HepG2 (cell line): ENCODE data around the gene S100P. TPM values are rescaled to one million over a fixed set of nuclear protein-coding genes. Genes with fewer than 3 reads are reported as not detected.
A peak's percentile ranks its signal among the peaks of the same experiment; 100 is the strongest.

Experiments
- ASH2L ChIP-seq: fragments of 300-600, 200-600 bp; sonication (generic); IDR thresholded peaks from 2 replicates; pipeline ENCODE4 v1.7.0; 2017; ENCODE audit warnings: low read depth, mild to moderate bottlenecking, moderate library complexity, mixed read lengths, low read length; ENCODE audit not compliant: insufficient read length
- CREB1 ChIP-seq, 2 experiments: fragments of 450-650 bp in 1 of 2; IDR thresholded peaks; 2 replicates each; pipeline ENCODE4 v1.6.1; 2016 to 2017; ENCODE audit warnings: control low read depth in 1 of 2, mild to moderate bottlenecking in 1 of 2, missing compliant biosample characterization in 1 of 2, missing genetic modification characterization in 1 of 2
- ELF3 ChIP-seq: IDR thresholded peaks from 2 replicates; pipeline ENCODE4 v1.6.1; 2016; ENCODE audit warnings: missing genetic modification reagents, missing compliant biosample characterization
- FOXO1 ChIP-seq: sonication (generic); formaldehyde crosslinking; IDR thresholded peaks from 2 replicates; pipeline ENCODE4 v1.4.0; 2020; ENCODE audit warnings: missing genetic modification reagents
- MEIS1 ChIP-seq: sonication (generic); formaldehyde crosslinking; IDR thresholded peaks from 2 replicates; pipeline ENCODE4 v1.9.0; 2021; ENCODE audit warnings: mild to moderate bottlenecking, missing genetic modification reagents, moderate library complexity, borderline replicate concordance
- NRL ChIP-seq: sonication (generic); formaldehyde crosslinking; IDR thresholded peaks from 2 replicates; pipeline ENCODE4 v1.5.0; 2020; ENCODE audit warnings: missing genetic modification reagents, mild to moderate bottlenecking, moderate library complexity, borderline replicate concordance
- PLRG1 ChIP-seq: fragments of 450-650 bp; conservative IDR thresholded peaks from 2 replicates; pipeline ENCODE4 v1.6.1; 2016
- SMC3 ChIP-seq: IDR thresholded peaks from 2 replicates; pipeline ENCODE4 v1.6.1; 2011; ENCODE audit warnings: low read length, improper control_type of control experiment
- ZNF136 ChIP-seq: sonication (generic); formaldehyde crosslinking; IDR thresholded peaks from 2 replicates; pipeline ENCODE4 v1.8.1; 2022; ENCODE audit warnings: low read depth, mild to moderate bottlenecking, moderate library complexity, missing genetic modification reagents
- ZNF282 ChIP-seq: fragments of 450-650 bp; IDR thresholded peaks from 2 replicates; pipeline ENCODE4 v1.6.1; 2018; ENCODE audit not compliant: partially characterized antibody
- ZNF333 ChIP-seq: sonication (generic); formaldehyde crosslinking; IDR thresholded peaks from 2 replicates; pipeline ENCODE4 v1.4.0; 2020; ENCODE audit warnings: mild to moderate bottlenecking, missing genetic modification reagents, borderline replicate concordance
- ZNF335 ChIP-seq: sonication (generic); formaldehyde crosslinking; IDR thresholded peaks from 2 replicates; pipeline ENCODE4 v1.4.0; 2020; ENCODE audit warnings: missing genetic modification reagents
- ZNF33B ChIP-seq: sonication (generic); formaldehyde crosslinking; IDR thresholded peaks from 2 replicates; pipeline ENCODE4 v1.5.1; 2020; ENCODE audit warnings: mild to moderate bottlenecking, missing genetic modification reagents
- ZNF34 ChIP-seq: sonication (generic); formaldehyde crosslinking; IDR thresholded peaks from 2 replicates; pipeline ENCODE4 v1.4.0; 2020; ENCODE audit warnings: mild to moderate bottlenecking, missing genetic modification reagents, borderline replicate concordance
- ZNF552 ChIP-seq: sonication (generic); formaldehyde crosslinking; IDR thresholded peaks from 2 replicates; pipeline ENCODE4 v1.9.0; 2022; ENCODE audit warnings: missing genetic modification reagents, mild to moderate bottlenecking, borderline replicate concordance
- ZSCAN21 ChIP-seq: sonication (generic); formaldehyde crosslinking; IDR thresholded peaks from 2 replicates; pipeline ENCODE4 v1.8.0; 2022; ENCODE audit warnings: mild to moderate bottlenecking, missing genetic modification reagents, moderate library complexity, borderline replicate concordance
- polyA plus RNA-seq, 8 experiments: library from polyadenylated mRNA; depleted of rRNA in 3 of 8; stranded (reverse) in 7 of 8; unstranded in 1 of 8; fragments of >200 nt; fragmentation: Illumina TruSeq in 4 of 8; extraction: Trizol in 4 of 8; gene quantifications; 2 replicates each; pipeline versions ENCODE4 v1.2.1 to v1.2.3, GENCODE V29; 2011 to 2016; ENCODE audit warnings: low read depth in 4 of 8, missing spikeins in 1 of 8, mixed read lengths in 1 of 8; ENCODE audit not compliant: insufficient read depth in 1 of 8
- total RNA-seq, 5 experiments: library from RNA; depleted of rRNA; stranded (reverse); fragments of >200 nt; fragmentation: Illumina TruSeq; extraction: Trizol; gene quantifications; 2 replicates each; pipeline ENCODE4 v1.2.3, GENCODE V29; 2016; ENCODE audit warnings: low read depth in 1 of 5
- TF ChIP-seq, protein P1 (sequence below): IDR thresholded peaks from 2 replicates; pipeline ENCODE4 v1.6.1; 2016; ENCODE audit warnings: missing compliant biosample characterization, missing genetic modification reagents, borderline replicate concordance
- TF ChIP-seq, protein P2 (sequence below): sonication (generic); formaldehyde crosslinking; IDR thresholded peaks from 2 replicates; pipeline ENCODE4 v1.8.1; 2022; ENCODE audit warnings: mild to moderate bottlenecking, missing genetic modification reagents
- TF ChIP-seq, protein P3 (sequence below): IDR thresholded peaks from 2 replicates; pipeline ENCODE4 v1.6.1; 2016; ENCODE audit warnings: low read depth, missing genetic modification reagents, missing compliant biosample characterization

Gene S100P
- total and polyA plus RNA-seq, 2 of the 13 experiments (the other 11 are each of a cell fraction or from before 2014, with no cell fraction given), result 278 to 1,649 TPM

DNA sequence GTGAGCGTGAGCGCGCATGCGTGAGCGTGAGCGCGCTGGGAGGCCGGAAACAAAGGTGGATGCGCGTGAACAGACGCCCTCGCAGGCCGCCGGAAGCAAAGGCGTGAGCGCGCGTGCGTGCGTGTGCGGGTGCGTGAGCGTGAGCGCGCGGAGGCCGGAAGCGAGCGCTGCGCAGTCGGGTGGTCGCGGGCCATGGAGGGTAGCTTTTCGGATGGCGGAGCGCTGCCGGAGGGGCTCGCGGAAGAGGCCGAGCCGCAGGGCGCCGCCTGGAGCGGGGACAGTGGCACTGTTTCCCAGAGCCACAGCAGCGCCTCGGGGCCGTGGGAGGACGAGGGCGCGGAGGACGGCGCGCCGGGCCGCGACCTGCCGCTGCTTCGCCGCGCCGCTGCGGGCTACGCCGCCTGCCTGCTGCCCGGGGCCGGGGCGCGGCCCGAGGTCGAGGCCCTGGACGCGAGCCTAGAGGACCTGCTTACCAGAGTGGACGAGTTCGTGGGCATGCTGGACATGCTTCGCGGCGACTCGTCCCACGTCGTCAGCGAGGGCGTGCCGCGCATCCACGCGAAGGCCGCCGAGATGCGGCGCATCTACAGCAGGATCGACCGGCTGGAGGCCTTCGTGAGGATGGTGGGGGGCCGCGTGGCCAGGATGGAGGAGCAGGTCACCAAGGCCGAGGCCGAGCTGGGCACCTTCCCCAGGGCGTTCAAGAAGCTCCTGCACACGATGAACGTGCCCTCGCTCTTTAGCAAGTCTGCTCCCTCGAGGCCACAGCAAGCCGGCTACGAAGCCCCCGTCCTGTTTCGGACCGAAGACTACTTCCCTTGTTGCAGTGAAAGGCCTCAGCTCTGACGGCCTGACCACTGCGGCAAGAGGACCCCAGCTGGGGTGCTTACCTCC is 22.6 kb downstream of the S100P start, which contains the start of gene BLOC1S4 (continued):
- no peak for TF ChIP-seq ZNF333 (CRISPR knock-in tag)
- TF ChIP-seq ZNF34 (CRISPR knock-in tag), result no peak
- no peak for TF ChIP-seq ZNF33B (CRISPR knock-in tag)
- no peak for TF ChIP-seq PLRG1
- TF ChIP-seq ZNF552 (CRISPR knock-in tag), result no peak; the same call in 1 of the 2 replicates
- TF ChIP-seq ELF3 (CRISPR knock-in tag), result peak; percentile 84
- peak; percentile 64; the same call in 1 of the 2 replicates for TF ChIP-seq ZSCAN21 (CRISPR knock-in tag)
- TF ChIP-seq SMC3, result no peak
- no peak; the same call in 1 of the 2 replicates for TF ChIP-seq ZNF136
- peak; percentile 89 for TF ChIP-seq ASH2L
- TF ChIP-seq, protein P1, sequence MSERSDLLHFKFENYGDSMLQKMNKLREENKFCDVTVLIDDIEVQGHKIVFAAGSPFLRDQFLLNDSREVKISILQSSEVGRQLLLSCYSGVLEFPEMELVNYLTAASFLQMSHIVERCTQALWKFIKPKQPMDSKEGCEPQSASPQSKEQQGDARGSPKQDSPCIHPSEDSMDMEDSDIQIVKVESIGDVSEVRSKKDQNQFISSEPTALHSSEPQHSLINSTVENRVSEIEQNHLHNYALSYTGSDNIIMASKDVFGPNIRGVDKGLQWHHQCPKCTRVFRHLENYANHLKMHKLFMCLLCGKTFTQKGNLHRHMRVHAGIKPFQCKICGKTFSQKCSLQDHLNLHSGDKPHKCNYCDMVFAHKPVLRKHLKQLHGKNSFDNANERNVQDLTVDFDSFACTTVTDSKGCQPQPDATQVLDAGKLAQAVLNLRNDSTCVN (CRISPR knock-in tag), result no peak; the same call in 1 of the 2 replicates
- TF ChIP-seq ZNF282, result no peak
- no peak; the same call in 1 of the 2 replicates for TF ChIP-seq FOXO1 (CRISPR knock-in tag)
- no peak for TF ChIP-seq ZNF335 (CRISPR knock-in tag)
- TF ChIP-seq NRL (CRISPR knock-in tag), result no peak; the same call in 1 of the 2 replicates
- TF ChIP-seq, protein P2, sequence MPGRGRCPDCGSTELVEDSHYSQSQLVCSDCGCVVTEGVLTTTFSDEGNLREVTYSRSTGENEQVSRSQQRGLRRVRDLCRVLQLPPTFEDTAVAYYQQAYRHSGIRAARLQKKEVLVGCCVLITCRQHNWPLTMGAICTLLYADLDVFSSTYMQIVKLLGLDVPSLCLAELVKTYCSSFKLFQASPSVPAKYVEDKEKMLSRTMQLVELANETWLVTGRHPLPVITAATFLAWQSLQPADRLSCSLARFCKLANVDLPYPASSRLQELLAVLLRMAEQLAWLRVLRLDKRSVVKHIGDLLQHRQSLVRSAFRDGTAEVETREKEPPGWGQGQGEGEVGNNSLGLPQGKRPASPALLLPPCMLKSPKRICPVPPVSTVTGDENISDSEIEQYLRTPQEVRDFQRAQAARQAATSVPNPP (CRISPR knock-in tag), result 0 out of 2 replicates have a peak, but pooled peaks have one; percentile 33
- TF ChIP-seq CREB1 (IDR thresholded peaks at IDR 0.05), result peak; percentile 47
- no peak for TF ChIP-seq CREB1 (CRISPR knock-in tag; IDR thresholded peaks at IDR 0.05)
- no peak for TF ChIP-seq MEIS1 (CRISPR knock-in tag)
- TF ChIP-seq, protein P3, sequence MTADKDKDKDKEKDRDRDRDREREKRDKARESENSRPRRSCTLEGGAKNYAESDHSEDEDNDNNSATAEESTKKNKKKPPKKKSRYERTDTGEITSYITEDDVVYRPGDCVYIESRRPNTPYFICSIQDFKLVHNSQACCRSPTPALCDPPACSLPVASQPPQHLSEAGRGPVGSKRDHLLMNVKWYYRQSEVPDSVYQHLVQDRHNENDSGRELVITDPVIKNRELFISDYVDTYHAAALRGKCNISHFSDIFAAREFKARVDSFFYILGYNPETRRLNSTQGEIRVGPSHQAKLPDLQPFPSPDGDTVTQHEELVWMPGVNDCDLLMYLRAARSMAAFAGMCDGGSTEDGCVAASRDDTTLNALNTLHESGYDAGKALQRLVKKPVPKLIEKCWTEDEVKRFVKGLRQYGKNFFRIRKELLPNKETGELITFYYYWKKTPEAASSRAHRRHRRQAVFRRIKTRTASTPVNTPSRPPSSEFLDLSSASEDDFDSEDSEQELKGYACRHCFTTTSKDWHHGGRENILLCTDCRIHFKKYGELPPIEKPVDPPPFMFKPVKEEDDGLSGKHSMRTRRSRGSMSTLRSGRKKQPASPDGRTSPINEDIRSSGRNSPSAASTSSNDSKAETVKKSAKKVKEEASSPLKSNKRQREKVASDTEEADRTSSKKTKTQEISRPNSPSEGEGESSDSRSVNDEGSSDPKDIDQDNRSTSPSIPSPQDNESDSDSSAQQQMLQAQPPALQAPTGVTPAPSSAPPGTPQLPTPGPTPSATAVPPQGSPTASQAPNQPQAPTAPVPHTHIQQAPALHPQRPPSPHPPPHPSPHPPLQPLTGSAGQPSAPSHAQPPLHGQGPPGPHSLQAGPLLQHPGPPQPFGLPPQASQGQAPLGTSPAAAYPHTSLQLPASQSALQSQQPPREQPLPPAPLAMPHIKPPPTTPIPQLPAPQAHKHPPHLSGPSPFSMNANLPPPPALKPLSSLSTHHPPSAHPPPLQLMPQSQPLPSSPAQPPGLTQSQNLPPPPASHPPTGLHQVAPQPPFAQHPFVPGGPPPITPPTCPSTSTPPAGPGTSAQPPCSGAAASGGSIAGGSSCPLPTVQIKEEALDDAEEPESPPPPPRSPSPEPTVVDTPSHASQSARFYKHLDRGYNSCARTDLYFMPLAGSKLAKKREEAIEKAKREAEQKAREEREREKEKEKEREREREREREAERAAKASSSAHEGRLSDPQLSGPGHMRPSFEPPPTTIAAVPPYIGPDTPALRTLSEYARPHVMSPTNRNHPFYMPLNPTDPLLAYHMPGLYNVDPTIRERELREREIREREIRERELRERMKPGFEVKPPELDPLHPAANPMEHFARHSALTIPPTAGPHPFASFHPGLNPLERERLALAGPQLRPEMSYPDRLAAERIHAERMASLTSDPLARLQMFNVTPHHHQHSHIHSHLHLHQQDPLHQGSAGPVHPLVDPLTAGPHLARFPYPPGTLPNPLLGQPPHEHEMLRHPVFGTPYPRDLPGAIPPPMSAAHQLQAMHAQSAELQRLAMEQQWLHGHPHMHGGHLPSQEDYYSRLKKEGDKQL, result no peak
